ENCODE results near the gene ARMH4.

DNA sequence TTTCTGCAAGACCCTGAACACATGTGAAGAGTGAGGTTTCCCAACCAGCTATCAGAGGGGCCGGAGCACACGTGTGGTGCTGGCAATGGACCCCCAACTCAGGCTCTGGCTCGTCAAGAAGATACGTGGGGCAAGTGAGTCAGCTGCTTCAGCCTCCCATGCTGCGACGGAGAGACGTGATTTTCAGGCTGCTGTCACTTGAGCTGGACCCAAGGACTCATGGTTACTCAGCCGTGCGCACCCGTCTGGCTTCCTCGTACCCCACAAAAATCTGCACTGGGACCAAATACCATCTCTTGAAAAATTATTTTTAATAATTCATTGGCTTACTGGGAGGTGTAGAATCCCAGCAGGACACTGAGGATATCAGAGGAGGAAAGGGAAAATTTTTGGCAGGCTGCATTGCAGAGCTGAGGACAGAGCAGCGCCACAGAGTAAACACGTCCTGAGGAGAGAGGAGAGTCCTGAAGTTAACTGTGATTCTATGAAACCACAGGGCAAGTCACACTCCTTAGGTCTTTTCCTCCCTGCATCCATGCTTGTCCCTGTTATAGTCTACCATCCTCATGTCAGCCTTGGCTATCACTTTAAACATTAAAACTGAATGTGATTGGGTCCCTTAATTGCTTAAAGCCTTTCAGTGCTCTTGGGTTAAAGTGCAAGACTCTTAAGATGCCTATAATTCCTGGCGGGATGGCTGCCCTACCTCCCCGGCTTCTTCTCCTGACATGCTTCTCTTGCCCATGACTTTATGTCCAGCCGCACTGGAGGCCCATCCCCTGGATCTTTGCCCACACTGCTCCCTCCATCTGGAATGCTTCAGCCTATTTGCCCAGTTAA is 190.8 kb downstream of the ARMH4 start:
- no peak for TF ChIP-seq EZH2 (IDR thresholded peaks at IDR 0.05; ENCODE audit: borderline replicate concordance, low read depth, low read length, poor library complexity, severe bottlenecking)
- TF ChIP-seq CTCF (conservative IDR thresholded peaks at IDR 0.05; ENCODE audit: low read depth, low read length) = no peak
